Neural cell (in vitro differentiated cells): ENCODE results near the gene NOP14.

Experiments used
- CTCF ChIP-seq: fragments of 450-650 bp; IDR thresholded peaks from 2 replicates; pipeline ENCODE4 v1.5.1; 2014; ENCODE audit warnings: antibody characterized with exemption, mild to moderate bottlenecking, moderate library complexity; ENCODE audit not compliant: poor library complexity, severe bottlenecking
- EP300 ChIP-seq: fragments of 450-650 bp; conservative IDR thresholded peaks from 2 replicates; pipeline ENCODE4 v1.6.1; 2014; ENCODE audit warnings: antibody characterized with exemption, mild to moderate bottlenecking, moderate library complexity; ENCODE audit not compliant: poor library complexity, severe bottlenecking
- EZH2 ChIP-seq: fragments of 200-600, 300-800 bp; shearing (Covaris generic), sonication (generic); IDR thresholded peaks from 2 replicates; pipeline ENCODE4 v1.6.1; 2014; ENCODE audit warnings: antibody characterized with exemption, low read length, borderline replicate concordance, mild to moderate bottlenecking; ENCODE audit not compliant: insufficient read depth, poor library complexity, severe bottlenecking
- POLR2AphosphoS5 ChIP-seq: IDR thresholded peaks from 2 replicates; pipeline ENCODE4 v1.6.1; 2012
- RAD21 ChIP-seq: fragments of 450-650 bp; conservative IDR thresholded peaks from 2 replicates; pipeline ENCODE4 v1.6.1; 2014; ENCODE audit warnings: antibody characterized with exemption, mild to moderate bottlenecking, moderate library complexity
- SMC3 ChIP-seq: fragments of 450-650 bp; conservative IDR thresholded peaks from 2 replicates; pipeline ENCODE4 v1.6.1; 2014; ENCODE audit warnings: antibody characterized with exemption, mild to moderate bottlenecking, moderate library complexity; ENCODE audit not compliant: poor library complexity
- TAF1 ChIP-seq: IDR thresholded peaks from 2 replicates; pipeline ENCODE4 v1.6.1; 2012; ENCODE audit warnings: low read depth

- no peak for TF ChIP-seq CTCF
- no peak for TF ChIP-seq POLR2AphosphoS5
- TF ChIP-seq EP300, result no peak
- no peak for TF ChIP-seq EZH2
- no peak for TF ChIP-seq RAD21
- TF ChIP-seq SMC3, result no peak
- TF ChIP-seq TAF1, result no peak
Observed at GRCh38 chr4:2962614-2963174, 512 bp downstream of the NOP14 start.
